Measurements from ENCODE around the gene GPR65. TPM values are rescaled to one million over a fixed set of nuclear protein-coding genes. Genes with fewer than 3 reads are reported as not detected.

Gene GPR65
- total RNA-seq, 2 experiments from 2014 or later, result 6.1 to 8.2 TPM

DNA sequence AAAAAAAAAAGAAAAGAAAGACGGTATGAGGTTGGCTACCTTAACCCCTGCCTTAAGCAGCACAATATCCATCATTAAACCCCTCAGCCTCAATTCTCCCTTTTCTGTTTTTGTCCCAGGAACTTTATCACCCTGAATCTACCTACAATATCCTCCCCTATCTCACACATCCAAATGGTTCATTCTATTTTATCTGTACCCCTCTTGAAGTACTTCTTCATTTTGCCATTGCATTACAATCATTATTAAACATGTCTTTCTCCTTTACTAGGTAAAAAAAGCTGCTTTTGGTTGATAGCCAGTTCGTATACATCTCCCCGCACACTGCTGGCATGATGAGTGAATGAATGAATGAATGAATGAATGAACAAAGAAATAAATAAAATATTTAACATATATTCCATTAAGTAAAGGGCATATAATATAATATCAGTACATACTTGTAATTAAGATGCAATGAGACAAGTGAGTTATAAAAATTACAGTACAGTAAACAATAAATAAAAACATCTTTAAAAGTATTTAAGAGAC, 364 bp upstream of the GPR65 start:
- H3K9me2 ChIP-seq (ENCODE audit: insufficient read depth, low read length), result no peaks in the 10 kb centered on the region
- ChIA-PET CTCF (ENCODE audit: unreplicated experiment) (no interaction called here), POLR2A (interaction anchor here (0.5 to 6.2 kb wide), 6 partner anchors 9 to 839 kb away, joined by 3 to 66 read pairs (median 4); partner anchors contain the start of gene GALC)
- peak overlapping the region; percentile 71 for H3K4me3 ChIP-seq (ENCODE audit: low read depth, low read length, poor library complexity, severe bottlenecking)
- H3K4me2 ChIP-seq (ENCODE audit: low read length), result peak overlapping the region; percentile 73
- H3K4me1 ChIP-seq (ENCODE audit: insufficient read depth, low read length, poor library complexity, severe bottlenecking), result peaks cover 42% of the 10 kb centered on the region
- H3K9me3 ChIP-seq (ENCODE audit: low read length), result no peaks in the 10 kb centered on the region
- H2AFZ ChIP-seq (ENCODE audit: low read length), result peak overlapping the region; percentile 95
- BruUV-seq (replicated peaks), result TSS peak; percentile 88
- no peak for TF ChIP-seq EZH2phosphoT487 (IDR thresholded peaks at IDR 0.05; ENCODE audit: borderline replicate concordance, low read depth, low read length)
- TF ChIP-seq, protein P1, sequence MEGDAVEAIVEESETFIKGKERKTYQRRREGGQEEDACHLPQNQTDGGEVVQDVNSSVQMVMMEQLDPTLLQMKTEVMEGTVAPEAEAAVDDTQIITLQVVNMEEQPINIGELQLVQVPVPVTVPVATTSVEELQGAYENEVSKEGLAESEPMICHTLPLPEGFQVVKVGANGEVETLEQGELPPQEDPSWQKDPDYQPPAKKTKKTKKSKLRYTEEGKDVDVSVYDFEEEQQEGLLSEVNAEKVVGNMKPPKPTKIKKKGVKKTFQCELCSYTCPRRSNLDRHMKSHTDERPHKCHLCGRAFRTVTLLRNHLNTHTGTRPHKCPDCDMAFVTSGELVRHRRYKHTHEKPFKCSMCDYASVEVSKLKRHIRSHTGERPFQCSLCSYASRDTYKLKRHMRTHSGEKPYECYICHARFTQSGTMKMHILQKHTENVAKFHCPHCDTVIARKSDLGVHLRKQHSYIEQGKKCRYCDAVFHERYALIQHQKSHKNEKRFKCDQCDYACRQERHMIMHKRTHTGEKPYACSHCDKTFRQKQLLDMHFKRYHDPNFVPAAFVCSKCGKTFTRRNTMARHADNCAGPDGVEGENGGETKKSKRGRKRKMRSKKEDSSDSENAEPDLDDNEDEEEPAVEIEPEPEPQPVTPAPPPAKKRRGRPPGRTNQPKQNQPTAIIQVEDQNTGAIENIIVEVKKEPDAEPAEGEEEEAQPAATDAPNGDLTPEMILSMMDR (conservative IDR thresholded peaks at IDR 0.05; ENCODE audit: low read length), result no peak
- peaks cover 33% of the 10 kb centered on the region for H3K79me2 ChIP-seq (ENCODE audit: insufficient read depth, low read depth, low read length)
- H3K27ac ChIP-seq (ENCODE audit: low read depth, low read length, poor library complexity, severe bottlenecking), result peak overlapping the region; percentile 78
- intact Hi-C loops (cut with micrococcal nuclease; ENCODE audit: unreplicated experiment), result loop anchor here (10.0 kb wide), 2 partner anchors 380 to 790 kb away; partner anchors contain the start of genes EML5 and SPATA7
- H4K20me1 ChIP-seq (ENCODE audit: insufficient read depth, low read length), result no peaks in the 10 kb centered on the region
- peak; percentile 39 for DNase-seq (ENCODE audit: low spot score)
- no peaks in the 10 kb centered on the region for H3K36me3 ChIP-seq (ENCODE audit: insufficient read depth, low read length)

DNA sequence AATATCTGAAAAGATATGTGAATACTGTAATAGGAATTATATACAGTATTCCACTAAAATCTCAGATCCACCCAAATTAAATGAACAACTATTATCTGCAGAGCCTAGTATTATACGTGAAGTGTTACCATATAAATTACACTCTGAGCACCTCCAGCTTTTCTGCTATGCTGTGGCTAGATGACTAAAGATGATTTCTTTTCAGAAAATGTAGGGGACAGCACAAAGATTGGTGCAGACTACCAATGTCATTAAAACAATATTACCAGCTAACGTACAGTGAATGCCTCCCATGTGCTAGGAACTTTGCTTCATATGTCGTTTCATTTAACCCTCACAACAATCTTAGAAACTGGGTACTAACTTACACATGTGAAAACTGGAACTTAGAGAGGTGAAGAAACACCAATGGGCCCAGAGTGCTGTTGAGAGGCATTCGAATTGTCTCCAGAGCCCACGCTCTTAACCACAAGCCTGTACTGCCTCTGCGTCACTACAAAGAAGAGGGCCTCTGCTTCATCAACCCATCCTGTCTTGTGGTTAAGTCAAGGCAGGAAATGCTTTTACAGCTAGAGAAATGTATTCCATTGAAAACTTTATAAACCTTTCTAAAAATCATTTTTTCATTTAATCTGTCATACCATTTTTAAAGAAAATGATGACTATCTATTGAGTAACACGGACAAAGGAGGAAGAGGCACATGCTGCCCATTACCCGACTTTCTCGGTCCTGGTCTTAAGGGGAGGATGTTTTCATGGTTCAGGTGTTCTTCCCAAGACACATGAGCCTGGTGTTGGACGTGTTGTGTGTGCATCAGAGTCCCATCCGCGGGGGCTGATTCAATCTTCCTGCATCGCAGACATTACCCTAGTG, 1.3 kb downstream of the GPR65 start:
- H4K20me1 ChIP-seq (ENCODE audit: insufficient read depth, low read length), result no peaks in the 10 kb centered on the region
- no TSS peak for BruUV-seq (replicated peaks)
- peaks cover 42% of the 10 kb centered on the region for H3K4me1 ChIP-seq (ENCODE audit: insufficient read depth, low read length, poor library complexity, severe bottlenecking)
- peak overlapping the region; percentile 78 for H3K27ac ChIP-seq (ENCODE audit: low read depth, low read length, poor library complexity, severe bottlenecking)
- peak overlapping the region; percentile 79 for H2AFZ ChIP-seq (ENCODE audit: low read length)
- H3K79me2 ChIP-seq (ENCODE audit: insufficient read depth, low read depth, low read length), result peaks cover 33% of the 10 kb centered on the region
- TF ChIP-seq EZH2phosphoT487 (IDR thresholded peaks at IDR 0.05; ENCODE audit: borderline replicate concordance, low read depth, low read length), result no peak
- TF ChIP-seq, protein P1 (conservative IDR thresholded peaks at IDR 0.05; ENCODE audit: low read length), result no peak
- DNase-seq (ENCODE audit: low spot score), result peak; percentile 84
- intact Hi-C loops (cut with micrococcal nuclease; ENCODE audit: unreplicated experiment), result loop anchor here (1.0 to 10.0 kb wide), 3 partner anchors 13 to 789 kb away; partner anchors contain the start of genes EML5, GALC and SPATA7
- H3K36me3 ChIP-seq (ENCODE audit: insufficient read depth, low read length), result no peaks in the 10 kb centered on the region
- no peaks in the 10 kb centered on the region for H3K9me3 ChIP-seq (ENCODE audit: low read length)
- POLR2A ChIA-PET, result interaction anchor here (1.0 to 6.2 kb wide), 4 partner anchors 8 to 59 kb away, joined by 3 to 66 read pairs (median 6); partner anchors contain the start of gene GALC
- H3K4me3 ChIP-seq (ENCODE audit: low read depth, low read length, poor library complexity, severe bottlenecking), result peak overlapping the region; percentile 71
- no peaks in the 10 kb centered on the region for H3K9me2 ChIP-seq (ENCODE audit: insufficient read depth, low read length)
- CTCF ChIA-PET (ENCODE audit: unreplicated experiment), result no interaction called here
- H3K4me2 ChIP-seq (ENCODE audit: low read length), result peak overlapping the region; percentile 73
